Stimulated activated CD8-positive, alpha-beta memory T cell treated with anti-CD3 and anti-CD28 coated beads, Interleukin-2, amount 100 ng/mL, for 48 hours (primary cell): ENCODE data around the gene STK38.
"Not testable (repeated sequence)": the region's sequence is repeated elsewhere in the genome, so short reads cannot be mapped to it uniquely, and the experiment has no call there.

ENCODE experiments used
- DNase-seq, 2 donors: peaks; one replicate each; pipeline ENCODE4 v3.0.0-alpha.2; 2020; ENCODE audit warnings: low read depth in 2 of 2

Gene STK38

GRCh38 chr6:36546920-36547645 is at the start of gene STK38:
STK38 (minus strand) TSS chr6:36547479; CDS start chr6:36540202, 7,277 bp downstream.
- peak; percentile 94 for DNase-seq

- no peak for DNase-seq
Observed at GRCh38 chr6:36596356-36596755, 49.1 kb upstream of the STK38 start.

GRCh38 chr6:36594816-36595643 is 47.8 kb upstream of the STK38 start:
- no peak for DNase-seq

- DNase-seq = peak; percentile 90 to 91
Observed at GRCh38 chr6:36594029-36594815, 46.9 kb upstream of the STK38 start, which contains the start of gene SRSF3. SRSF3 (plus strand) TSS chr6:36594362; CDS start chr6:36596763, 2,401 bp downstream.

GRCh38 chr6:36593569-36594028 is 46.3 kb upstream of the STK38 start:
- DNase-seq = no peak

- no peak for DNase-seq
Observed at GRCh38 chr6:36592221-36592655, 45.0 kb upstream of the STK38 start.

GRCh38 chr6:36590237-36590636 is 43.0 kb upstream of the STK38 start:
- no peak for DNase-seq

- DNase-seq = not testable (repeated sequence)
Observed at GRCh38 chr6:36589025-36589400, 41.7 kb upstream of the STK38 start.

GRCh38 chr6:36586606-36587005 is 39.3 kb upstream of the STK38 start:
- no peak for DNase-seq

GRCh38 chr6:36581716-36582115 is 34.4 kb upstream of the STK38 start:
- DNase-seq = no peak

GRCh38 chr6:36580184-36580526 is 32.9 kb upstream of the STK38 start:
- DNase-seq = no peak

GRCh38 chr6:36578431-36578830 is 31.2 kb upstream of the STK38 start:
- DNase-seq = no peak

- no peak for DNase-seq
Observed at GRCh38 chr6:36578030-36578429, 30.8 kb upstream of the STK38 start.

GRCh38 chr6:36577301-36577700 is 30.0 kb upstream of the STK38 start:
- DNase-seq = no peak

- DNase-seq = no peak
Observed at GRCh38 chr6:36576578-36576977, 29.3 kb upstream of the STK38 start.

GRCh38 chr6:36574679-36575078 is 27.4 kb upstream of the STK38 start:
- no peak for DNase-seq

- not testable (repeated sequence) for DNase-seq
Observed at GRCh38 chr6:36572353-36573311, 25.4 kb upstream of the STK38 start.

GRCh38 chr6:36571122-36572043 is 24.1 kb upstream of the STK38 start:
- no peak for DNase-seq

- DNase-seq = no peak
Observed at GRCh38 chr6:36570264-36570663, 23.0 kb upstream of the STK38 start.

- no peak for DNase-seq
Observed at GRCh38 chr6:36566418-36566905, 19.2 kb upstream of the STK38 start.
